GM12873 (cell line): Measurements from ENCODE around the gene STIM2.

Source experiments
- TF ChIP-seq, protein P1 (sequence below): IDR thresholded peaks from 2 replicates; pipeline ENCODE4 v1.5.1; 2012; ENCODE audit warnings: low read depth, mild to moderate bottlenecking, moderate library complexity, low read length, control low read depth; ENCODE audit not compliant: insufficient read depth; ENCODE audit errors: missing control alignments

Gene STIM2

GRCh38 chr4:26840786-26841185 lies 19.9 kb upstream of the STIM2 start:
- TF ChIP-seq, protein P1, sequence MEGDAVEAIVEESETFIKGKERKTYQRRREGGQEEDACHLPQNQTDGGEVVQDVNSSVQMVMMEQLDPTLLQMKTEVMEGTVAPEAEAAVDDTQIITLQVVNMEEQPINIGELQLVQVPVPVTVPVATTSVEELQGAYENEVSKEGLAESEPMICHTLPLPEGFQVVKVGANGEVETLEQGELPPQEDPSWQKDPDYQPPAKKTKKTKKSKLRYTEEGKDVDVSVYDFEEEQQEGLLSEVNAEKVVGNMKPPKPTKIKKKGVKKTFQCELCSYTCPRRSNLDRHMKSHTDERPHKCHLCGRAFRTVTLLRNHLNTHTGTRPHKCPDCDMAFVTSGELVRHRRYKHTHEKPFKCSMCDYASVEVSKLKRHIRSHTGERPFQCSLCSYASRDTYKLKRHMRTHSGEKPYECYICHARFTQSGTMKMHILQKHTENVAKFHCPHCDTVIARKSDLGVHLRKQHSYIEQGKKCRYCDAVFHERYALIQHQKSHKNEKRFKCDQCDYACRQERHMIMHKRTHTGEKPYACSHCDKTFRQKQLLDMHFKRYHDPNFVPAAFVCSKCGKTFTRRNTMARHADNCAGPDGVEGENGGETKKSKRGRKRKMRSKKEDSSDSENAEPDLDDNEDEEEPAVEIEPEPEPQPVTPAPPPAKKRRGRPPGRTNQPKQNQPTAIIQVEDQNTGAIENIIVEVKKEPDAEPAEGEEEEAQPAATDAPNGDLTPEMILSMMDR: no peak

DNA sequence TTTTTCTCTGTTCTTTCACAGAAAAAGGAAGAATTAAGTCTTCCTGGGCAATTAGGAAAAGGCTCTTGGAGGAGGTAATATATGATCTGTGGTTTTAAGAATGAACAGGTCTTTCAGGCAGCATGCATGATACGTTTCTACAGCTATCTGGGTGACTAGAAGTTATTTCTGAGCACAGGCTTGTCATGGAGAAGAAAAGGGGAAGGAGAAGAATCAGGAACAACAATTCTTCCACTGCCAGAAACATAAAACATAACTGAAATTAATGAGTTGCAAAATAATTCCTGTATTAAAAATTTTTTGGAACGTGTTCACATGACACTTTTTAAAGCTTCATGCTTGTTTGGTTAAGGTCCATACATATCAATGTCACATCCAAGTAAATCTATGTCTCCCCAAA lies 17.7 kb upstream of the STIM2 start:
- TF ChIP-seq, protein P1: no peak

DNA sequence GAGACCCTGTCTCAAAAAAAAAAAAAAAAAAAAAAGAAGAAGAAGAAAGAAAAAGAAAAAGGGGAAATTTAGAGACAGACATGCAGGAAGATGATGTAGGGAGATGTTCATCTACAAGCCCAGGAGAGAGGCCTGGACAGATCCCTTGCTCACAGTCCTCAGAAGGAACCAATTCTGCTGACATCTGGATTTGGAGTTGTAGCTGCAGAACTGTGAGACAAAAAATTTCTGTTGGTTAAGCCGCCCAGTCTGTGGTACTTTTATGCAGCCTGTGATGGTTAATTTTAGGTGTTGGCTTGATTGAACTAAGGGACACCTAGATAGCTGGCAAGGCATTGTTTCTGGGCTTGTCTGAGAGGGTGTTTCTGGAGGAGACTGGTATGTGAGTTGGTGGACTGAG lies 10.1 kb upstream of the STIM2 start:
- TF ChIP-seq, protein P1: no peak

DNA sequence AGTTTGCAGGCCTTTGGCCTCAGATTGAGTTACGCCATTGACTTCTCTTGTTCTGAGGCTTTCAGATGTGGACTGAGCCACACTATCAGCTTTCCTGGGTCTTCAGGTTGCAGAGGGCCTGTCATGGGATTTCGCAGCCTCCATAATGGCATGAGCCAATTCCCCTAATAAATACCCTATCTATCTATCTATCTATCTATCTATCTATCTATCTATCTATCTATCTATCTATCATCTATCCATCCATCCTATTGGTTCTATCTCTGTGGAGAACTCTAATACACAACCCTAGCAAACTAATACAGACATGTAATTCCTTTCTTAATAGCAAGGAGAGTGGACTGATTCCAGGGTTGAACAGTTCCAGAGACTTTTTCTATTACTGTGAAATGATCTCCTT lies 9.5 kb upstream of the STIM2 start:
- TF ChIP-seq, protein P1: no peak

DNA sequence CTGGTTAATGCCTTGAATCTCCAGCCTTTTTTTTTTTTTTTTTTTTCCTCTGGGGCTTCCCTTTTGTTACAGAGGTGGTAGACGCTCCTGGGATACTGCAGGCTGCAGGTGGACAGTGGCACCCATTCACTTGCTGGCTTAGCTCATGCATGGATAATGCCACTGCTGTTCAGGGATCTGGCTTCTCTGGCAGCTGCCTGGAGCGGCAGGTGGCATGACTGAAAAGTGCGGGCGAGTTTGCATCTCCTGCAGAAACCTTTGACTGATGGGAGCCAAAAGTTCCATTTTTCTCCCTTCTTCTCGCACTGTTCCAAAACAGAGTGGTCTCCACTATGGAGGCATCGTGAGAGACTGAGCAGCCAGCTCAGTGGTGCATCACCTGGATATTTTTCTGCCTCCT lies 5.9 kb upstream of the STIM2 start:
- TF ChIP-seq, protein P1: no peak

DNA sequence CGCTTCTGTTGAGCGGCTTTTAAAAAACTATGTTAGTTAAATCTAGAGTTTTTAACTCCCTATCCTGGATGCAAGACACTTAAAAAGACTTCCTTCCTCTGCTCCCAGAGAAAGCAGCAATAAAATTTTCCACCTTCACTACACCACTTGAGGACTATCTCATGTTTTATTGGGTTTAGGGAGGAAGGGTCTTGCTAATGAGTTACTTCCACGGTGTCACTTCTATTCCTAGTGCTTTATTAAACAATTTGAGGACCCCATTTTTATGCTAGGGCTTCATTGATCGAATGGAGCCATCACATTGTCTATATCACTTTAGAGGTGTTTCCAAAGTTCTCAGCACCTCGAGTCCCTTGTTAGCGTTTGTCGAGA lies 3.7 kb upstream of the STIM2 start:
- TF ChIP-seq, protein P1: no peak

DNA sequence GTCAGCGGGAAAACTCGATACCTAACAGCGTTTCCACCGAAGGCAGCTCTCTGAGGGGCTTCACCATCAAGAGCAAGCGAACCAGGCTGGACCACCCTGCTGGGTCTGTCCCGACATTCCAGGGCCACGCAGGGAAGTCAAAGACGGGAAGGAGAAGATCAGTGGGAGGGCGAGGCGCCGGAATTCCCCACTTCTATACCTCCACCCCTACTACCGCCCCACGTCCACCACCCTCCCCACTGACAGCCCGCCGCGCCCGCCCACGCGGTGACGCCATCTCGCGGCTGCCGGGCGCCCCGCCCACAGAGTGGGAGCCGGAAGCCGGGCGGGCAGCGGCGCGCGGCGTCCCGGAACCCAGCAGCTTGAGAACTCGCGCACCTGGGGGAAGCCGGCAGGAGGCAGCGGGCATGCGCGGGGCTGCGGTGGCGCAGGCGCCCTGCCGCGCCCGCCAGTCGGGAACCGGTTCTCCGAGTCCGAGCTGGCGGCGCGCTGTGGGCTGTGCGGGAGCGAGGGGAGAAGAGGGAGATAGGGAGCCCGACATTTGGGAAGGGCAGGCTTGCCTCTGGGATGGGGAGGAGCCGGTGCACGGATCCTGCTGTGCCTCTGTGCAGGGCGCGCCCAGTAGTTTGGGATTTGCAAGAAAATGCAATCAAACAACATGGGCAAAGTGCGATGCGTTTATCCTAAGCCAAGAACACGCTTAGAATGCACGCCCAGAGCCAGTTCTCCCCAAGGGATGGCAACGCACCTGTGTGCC lies 3.2 kb upstream of the STIM2 start:
- TF ChIP-seq, protein P1: no peak
